Measurements from ENCODE around the gene IRF2BP2.

- TF ChIP-seq YY1 (IDR thresholded peaks at IDR 0.05; ENCODE audit: low read depth) (no peak), REST (IDR thresholded peaks at IDR 0.05; ENCODE audit: low read depth) (no peak), TAF1 (IDR thresholded peaks at IDR 0.05; ENCODE audit: low read depth) (no peak), ZBTB7A (IDR thresholded peaks at IDR 0.05; ENCODE audit: low read depth) (no peak), EP300 (IDR thresholded peaks at IDR 0.05; ENCODE audit: borderline replicate concordance) (no peak), MAX (IDR thresholded peaks at IDR 0.05) (no peak), RAD21 (IDR thresholded peaks at IDR 0.05; ENCODE audit: low read depth) (no peak), CEBPB (IDR thresholded peaks at IDR 0.05) (no peak)
These were observed 23.4 kb upstream of the IRF2BP2 start for GRCh38 chr1:234633246-234634003.
